HEK293 (cell line): ENCODE data around the gene TBC1D12.

Source experiments
- GLIS1 ChIP-seq: fragments of 450-650 bp; formaldehyde crosslinking; IDR thresholded peaks from 2 replicates; pipeline ENCODE4 v1.5.1; 2016; ENCODE audit warnings: missing biosample characterization, missing genetic modification characterization
- GLIS2 ChIP-seq: fragments of 450-650 bp; formaldehyde crosslinking; IDR thresholded peaks from 2 replicates; pipeline ENCODE4 v1.5.1; 2016; ENCODE audit warnings: missing biosample characterization, missing genetic modification characterization
- HIC1 ChIP-seq: fragments of 450-650 bp; formaldehyde crosslinking; IDR thresholded peaks from 2 replicates; pipeline ENCODE4 v1.5.1; 2016; ENCODE audit warnings: missing biosample characterization, missing genetic modification characterization
- KLF16 ChIP-seq: fragments of 450-650 bp; formaldehyde crosslinking; IDR thresholded peaks from 2 replicates; pipeline ENCODE4 v1.5.1; 2017; ENCODE audit warnings: missing biosample characterization, missing genetic modification characterization
- OVOL3 ChIP-seq: fragments of 450-650 bp; formaldehyde crosslinking; IDR thresholded peaks from 2 replicates; pipeline ENCODE4 v1.5.1; 2016; ENCODE audit warnings: missing biosample characterization, missing genetic modification characterization
- PATZ1 ChIP-seq: fragments of 450-650 bp; formaldehyde crosslinking; IDR thresholded peaks from 2 replicates; pipeline ENCODE4 v1.5.1; 2016; ENCODE audit warnings: missing biosample characterization, missing genetic modification characterization
- PRDM6 ChIP-seq: fragments of 450-650 bp; formaldehyde crosslinking; IDR thresholded peaks from 2 replicates; pipeline ENCODE4 v1.5.1; 2017; ENCODE audit warnings: missing biosample characterization, missing genetic modification characterization
- REST ChIP-seq: fragments of 450-650 bp; formaldehyde crosslinking; IDR thresholded peaks from 2 replicates; pipeline ENCODE4 v1.5.1; 2016; ENCODE audit warnings: missing biosample characterization, missing genetic modification characterization
- SALL2 ChIP-seq: fragments of 450-650 bp; formaldehyde crosslinking; IDR thresholded peaks from 2 replicates; pipeline ENCODE4 v1.5.0; 2017; ENCODE audit warnings: missing biosample characterization, mild to moderate bottlenecking, missing genetic modification characterization, borderline replicate concordance
- SP7 ChIP-seq: fragments of 450-650 bp; formaldehyde crosslinking; IDR thresholded peaks from 2 replicates; pipeline ENCODE4 v1.5.1; 2016; ENCODE audit warnings: missing biosample characterization, missing genetic modification characterization
- TSHZ1 ChIP-seq: fragments of 450-650 bp; formaldehyde crosslinking; IDR thresholded peaks from 2 replicates; pipeline ENCODE4 v1.5.1; 2016; ENCODE audit warnings: missing biosample characterization, missing genetic modification characterization, borderline replicate concordance
- ZBTB7A ChIP-seq: fragments of 450-650 bp; formaldehyde crosslinking; IDR thresholded peaks from 2 replicates; pipeline ENCODE4 v1.5.1; 2016; ENCODE audit warnings: low read depth, missing biosample characterization, missing genetic modification characterization
- ZFP69B ChIP-seq: fragments of 450-650 bp; formaldehyde crosslinking; IDR thresholded peaks from 2 replicates; pipeline ENCODE4 v1.5.1; 2016; ENCODE audit warnings: missing biosample characterization, missing genetic modification characterization
- ZNF335 ChIP-seq: fragments of 450-650 bp; formaldehyde crosslinking; conservative IDR thresholded peaks from 2 replicates; pipeline ENCODE4 v1.5.1; 2016; ENCODE audit warnings: missing biosample characterization, missing genetic modification characterization
- ZNF404 ChIP-seq: fragments of 450-650 bp; formaldehyde crosslinking; IDR thresholded peaks from 2 replicates; pipeline ENCODE4 v1.5.1; 2017; ENCODE audit warnings: missing biosample characterization, missing genetic modification characterization
- ZNF560 ChIP-seq: fragments of 450-650 bp; formaldehyde crosslinking; IDR thresholded peaks from 2 replicates; pipeline ENCODE4 v1.5.1; 2017; ENCODE audit warnings: missing biosample characterization, missing genetic modification characterization, borderline replicate concordance
- ZNF610 ChIP-seq: fragments of 450-650 bp; formaldehyde crosslinking; IDR thresholded peaks from 2 replicates; pipeline ENCODE4 v1.5.1; 2016; ENCODE audit warnings: missing biosample characterization, missing genetic modification characterization, borderline replicate concordance
- ZNF660 ChIP-seq: fragments of 450-650 bp; IDR thresholded peaks from 2 replicates; pipeline ENCODE4 v1.5.1; 2018; ENCODE audit warnings: missing biosample characterization, mild to moderate bottlenecking, missing genetic modification characterization
- ZNF692 ChIP-seq: fragments of 450-650 bp; formaldehyde crosslinking; IDR thresholded peaks from 2 replicates; pipeline ENCODE4 v1.5.1; 2016; ENCODE audit warnings: missing biosample characterization, missing genetic modification characterization
- ZNF76 ChIP-seq: fragments of 450-650 bp; formaldehyde crosslinking; IDR thresholded peaks from 2 replicates; pipeline ENCODE4; 2016; ENCODE audit warnings: low read depth, missing biosample characterization, missing genetic modification characterization, borderline replicate concordance
- ZSCAN30 ChIP-seq: fragments of 450-650 bp; IDR thresholded peaks from 2 replicates; pipeline ENCODE4 v1.5.1; 2018; ENCODE audit warnings: missing biosample characterization, mild to moderate bottlenecking, missing genetic modification characterization, moderate library complexity
- ZSCAN5A ChIP-seq: fragments of 450-650 bp; formaldehyde crosslinking; IDR thresholded peaks from 2 replicates; pipeline ENCODE4 v1.5.1; 2016; ENCODE audit warnings: missing biosample characterization, missing genetic modification characterization

The TBC1D12 gene

GRCh38 chr10:94402204-94402842 is at the start of gene TBC1D12 (continued):
- TF ChIP-seq OVOL3 (tag by site-specific recombination): 0 out of 2 replicates have a peak, but pooled peaks have one; percentile 22
- peak; percentile 95 for TF ChIP-seq PATZ1 (tag by site-specific recombination)
- peak; percentile 51; the same call in 1 of the 2 replicates for TF ChIP-seq KLF16 (tag by site-specific recombination)
- TF ChIP-seq SP7 (tag by site-specific recombination): peak; percentile 68
- TF ChIP-seq ZNF610: 0 out of 2 replicates have a peak, but pooled peaks have one; percentile 3
- peak; percentile 89; the same call in 1 of the 2 replicates for TF ChIP-seq TSHZ1 (tag by site-specific recombination)
- TF ChIP-seq ZNF692 (tag by site-specific recombination): peak; percentile 65; the same call in 1 of the 2 replicates
- TF ChIP-seq REST (tag by site-specific recombination): peak; percentile 18; the same call in 1 of the 2 replicates
- TF ChIP-seq ZFP69B (tag by site-specific recombination): peak; percentile 61; the same call in 1 of the 2 replicates
- TF ChIP-seq ZNF335: peak; percentile 85
- no peak for TF ChIP-seq ZNF560 (tag by site-specific recombination)
- no peak for TF ChIP-seq SALL2 (tag by site-specific recombination)
- TF ChIP-seq ZNF76: peak; percentile 53; the same call in 1 of the 2 replicates
- no peak for TF ChIP-seq ZNF404
- TF ChIP-seq GLIS2 (tag by site-specific recombination): peak; percentile 88
- TF ChIP-seq ZSCAN30: peak; percentile 17; the same call in 1 of the 2 replicates
- peak; percentile 84 for TF ChIP-seq HIC1 (tag by site-specific recombination)
- TF ChIP-seq GLIS1 (tag by site-specific recombination): peak; percentile 59
- TF ChIP-seq PRDM6 (tag by site-specific recombination): peak; percentile 40
- peak; percentile 75 for TF ChIP-seq ZBTB7A (tag by site-specific recombination)
- TF ChIP-seq ZNF660: peak; percentile 65; the same call in 1 of the 2 replicates
- TF ChIP-seq ZSCAN5A (tag by site-specific recombination): peak; percentile 66; the same call in 1 of the 2 replicates
